GM18505 (cell line): ENCODE measurements around the gene ITGA5.
"Not testable (repeated sequence)": the region's sequence is repeated elsewhere in the genome, so short reads cannot be mapped to it uniquely, and the experiment has no call there.

Source experiments
- ATAC-seq: cut with Tn5 transposase; IDR thresholded peaks from one replicate; pipeline ENCODE4 v1.9.1; 2021; ENCODE audit not compliant: unreplicated experiment
- POLR2A ChIP-seq: IDR thresholded peaks from 4 replicates; pipeline ENCODE4 v1.6.1; 2011; ENCODE audit warnings: borderline replicate concordance; ENCODE audit not compliant: insufficient read depth, insufficient read length; ENCODE audit errors: extremely low read depth

ITGA5 gene

DNA sequence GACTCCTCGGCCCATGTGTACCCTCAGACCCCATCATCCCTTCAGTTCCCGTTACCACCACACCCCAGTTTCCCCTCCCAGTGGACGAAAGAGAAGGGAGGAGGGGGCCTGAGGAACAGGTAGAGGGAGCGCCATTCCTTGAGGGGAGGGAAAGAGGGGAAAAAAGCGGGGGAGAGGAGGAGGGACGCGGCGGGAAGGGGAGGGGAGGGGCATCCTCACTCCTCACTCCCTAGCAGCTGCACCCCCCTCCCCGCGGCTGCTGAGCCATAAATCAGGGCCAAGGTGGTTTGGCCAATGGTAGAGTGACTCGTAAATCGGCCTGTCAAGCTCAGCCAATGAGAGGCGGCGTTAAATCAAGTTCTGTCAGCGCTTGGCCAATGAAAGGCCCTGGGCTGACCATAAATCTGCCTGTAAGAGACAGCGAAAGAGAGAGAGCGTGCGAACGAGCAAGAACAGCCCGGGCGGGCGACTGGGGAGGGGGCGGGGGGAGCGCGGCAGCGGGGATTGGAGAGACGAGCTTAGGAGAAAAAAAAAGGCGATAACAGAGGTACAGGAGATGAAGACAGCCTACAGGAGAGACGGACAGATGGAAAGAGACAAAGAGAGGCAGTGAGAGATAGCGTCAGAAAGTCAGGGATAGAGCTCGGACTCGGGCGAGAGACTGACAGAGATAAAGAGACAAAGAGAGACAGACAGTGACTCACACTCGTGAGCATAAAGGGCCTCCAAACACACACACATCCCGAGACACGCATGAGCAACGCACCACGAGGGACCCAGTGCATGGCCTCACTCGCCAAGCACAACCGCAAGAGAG lies 59.9 kb downstream of the ITGA5 start:
- TF ChIP-seq POLR2A = no peak
- ATAC-seq = peak; percentile 96

DNA sequence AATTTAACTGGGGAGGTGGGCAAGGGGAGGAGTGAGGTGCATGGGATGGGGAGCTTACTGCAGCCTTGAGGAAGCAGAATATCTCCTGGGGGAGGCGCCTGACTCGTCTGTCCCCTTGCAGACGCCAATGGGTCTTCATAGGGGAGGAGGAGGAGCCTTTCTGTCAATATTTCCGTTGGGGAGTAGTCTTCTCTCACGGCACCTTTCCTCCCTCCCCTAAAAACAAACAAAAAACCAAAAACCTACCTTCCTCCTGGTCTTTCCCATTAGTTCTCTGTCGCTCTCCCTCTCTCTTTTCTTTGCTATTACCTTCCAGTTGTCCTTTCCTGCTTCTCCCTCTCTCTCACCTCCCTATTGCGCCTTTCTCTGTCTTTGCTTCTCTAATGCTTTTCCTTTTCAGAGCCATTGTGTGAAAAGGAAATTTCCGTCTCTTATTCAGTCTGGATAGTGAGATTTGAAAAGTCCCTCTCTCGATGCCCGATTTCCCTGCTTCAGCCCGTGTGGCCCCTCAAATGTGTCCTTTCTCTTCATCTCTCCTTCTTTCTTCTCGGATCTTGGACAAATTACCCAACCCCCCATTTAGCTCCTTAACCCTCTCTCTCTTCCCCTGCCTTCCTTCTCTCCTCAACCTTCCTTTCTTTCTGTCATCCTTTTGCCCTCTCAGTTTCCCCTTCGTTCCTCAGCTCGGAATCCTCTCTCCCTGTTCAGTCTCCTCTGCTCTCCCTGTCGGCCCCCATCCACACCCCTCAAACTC lies 60.7 kb downstream of the ITGA5 start:
- ATAC-seq = no peak
- TF ChIP-seq POLR2A = peak; percentile 59

DNA sequence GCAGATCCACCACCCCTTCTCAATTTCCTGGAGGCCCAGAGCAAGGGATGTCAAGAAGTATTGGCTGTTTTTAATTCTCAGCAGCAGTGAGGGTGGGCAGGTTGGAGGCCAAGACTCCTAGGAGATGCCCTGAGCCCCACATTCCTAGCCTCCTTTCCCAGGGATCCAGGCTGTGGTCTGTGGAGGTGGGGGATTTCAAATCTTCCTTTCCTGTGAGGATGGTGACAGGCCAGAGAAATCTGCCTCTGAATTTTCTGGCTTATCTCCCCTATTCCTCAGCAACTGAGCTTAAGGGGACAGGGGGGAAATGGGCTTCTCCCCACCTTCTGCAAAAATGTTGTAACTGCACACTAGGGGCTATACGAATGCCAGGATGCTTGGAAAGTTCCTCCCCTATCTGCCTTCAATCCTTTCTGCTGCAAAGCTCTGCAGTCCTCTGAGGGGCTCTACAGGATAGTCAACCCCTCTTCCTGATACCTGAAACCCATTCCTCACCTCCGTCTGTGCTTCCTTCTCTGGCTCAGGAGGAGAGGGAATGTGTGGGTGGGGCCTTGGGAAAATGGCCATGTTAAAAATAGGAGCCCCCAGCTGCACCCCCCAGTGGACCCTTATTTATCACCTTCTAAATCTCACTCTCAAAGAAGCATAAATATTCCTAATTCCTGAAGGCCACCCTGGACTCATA lies 61.4 kb downstream of the ITGA5 start:
- TF ChIP-seq POLR2A = no peak
- ATAC-seq = no peak

GRCh38 chr12:54356951-54357356 lies 62.1 kb downstream of the ITGA5 start:
- TF ChIP-seq POLR2A = no peak
- ATAC-seq = no peak

- ATAC-seq = no peak
- no peak for TF ChIP-seq POLR2A
These were observed 62.8 kb downstream of the ITGA5 start for GRCh38 chr12:54356228-54356627.

DNA sequence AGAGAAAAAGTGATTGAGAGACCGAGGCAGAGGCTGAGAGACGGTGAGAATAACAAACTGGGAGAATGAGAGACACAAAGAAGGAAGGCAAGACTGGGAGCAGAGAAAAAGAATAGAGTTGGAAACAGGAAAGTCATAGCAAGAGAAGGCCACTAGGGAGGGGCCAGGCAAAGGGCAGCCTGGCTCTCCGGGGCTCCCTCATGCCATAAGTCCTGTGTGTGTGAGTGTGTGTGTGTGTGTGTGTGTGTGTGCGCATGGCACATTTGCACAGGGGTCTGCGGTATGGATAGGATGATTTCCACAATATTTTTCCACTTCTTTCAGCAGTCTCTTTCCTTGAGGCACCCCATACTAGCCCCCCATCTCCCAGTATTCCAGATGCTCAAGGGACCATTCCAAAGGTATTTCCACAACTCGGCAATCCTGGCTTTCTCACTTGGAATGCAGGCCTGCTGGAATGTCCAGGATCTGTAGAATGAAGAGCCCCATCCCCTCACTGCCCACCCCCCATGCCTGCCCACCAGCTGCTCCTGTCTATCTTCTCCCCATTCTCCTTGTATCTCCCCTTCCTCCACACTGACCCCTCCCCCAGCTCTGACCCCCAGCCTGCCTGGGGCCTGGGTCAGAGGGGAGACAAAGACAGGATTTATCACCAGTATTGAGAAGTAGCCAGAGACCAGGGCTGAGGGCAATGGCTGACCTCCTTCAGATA lies 63.8 kb downstream of the ITGA5 start:
- no peak for TF ChIP-seq POLR2A

DNA sequence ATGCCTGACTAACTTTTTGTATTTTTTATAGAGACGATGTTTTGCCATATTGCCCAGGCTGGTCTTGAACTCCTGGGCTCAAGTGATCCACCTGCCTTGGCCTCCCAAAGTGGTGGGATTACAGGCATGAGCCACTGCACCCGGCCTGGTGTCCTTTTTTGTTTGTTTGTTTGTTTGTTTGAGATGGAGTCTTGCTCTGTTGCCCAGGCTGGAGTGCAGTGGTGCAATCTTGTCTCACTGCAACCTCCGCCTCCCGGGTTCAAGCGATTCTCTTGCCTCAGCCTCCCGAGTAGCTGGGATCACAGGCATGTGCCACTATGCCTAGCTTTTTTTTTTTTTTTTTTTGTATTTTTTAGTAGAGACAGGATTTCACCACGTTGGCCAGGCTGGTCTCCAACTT lies 64.8 kb downstream of the ITGA5 start:
- ATAC-seq = not testable (repeated sequence)

More for the DNA sequence above, 63.8 kb downstream of the ITGA5 start:
- no peak for ATAC-seq

DNA sequence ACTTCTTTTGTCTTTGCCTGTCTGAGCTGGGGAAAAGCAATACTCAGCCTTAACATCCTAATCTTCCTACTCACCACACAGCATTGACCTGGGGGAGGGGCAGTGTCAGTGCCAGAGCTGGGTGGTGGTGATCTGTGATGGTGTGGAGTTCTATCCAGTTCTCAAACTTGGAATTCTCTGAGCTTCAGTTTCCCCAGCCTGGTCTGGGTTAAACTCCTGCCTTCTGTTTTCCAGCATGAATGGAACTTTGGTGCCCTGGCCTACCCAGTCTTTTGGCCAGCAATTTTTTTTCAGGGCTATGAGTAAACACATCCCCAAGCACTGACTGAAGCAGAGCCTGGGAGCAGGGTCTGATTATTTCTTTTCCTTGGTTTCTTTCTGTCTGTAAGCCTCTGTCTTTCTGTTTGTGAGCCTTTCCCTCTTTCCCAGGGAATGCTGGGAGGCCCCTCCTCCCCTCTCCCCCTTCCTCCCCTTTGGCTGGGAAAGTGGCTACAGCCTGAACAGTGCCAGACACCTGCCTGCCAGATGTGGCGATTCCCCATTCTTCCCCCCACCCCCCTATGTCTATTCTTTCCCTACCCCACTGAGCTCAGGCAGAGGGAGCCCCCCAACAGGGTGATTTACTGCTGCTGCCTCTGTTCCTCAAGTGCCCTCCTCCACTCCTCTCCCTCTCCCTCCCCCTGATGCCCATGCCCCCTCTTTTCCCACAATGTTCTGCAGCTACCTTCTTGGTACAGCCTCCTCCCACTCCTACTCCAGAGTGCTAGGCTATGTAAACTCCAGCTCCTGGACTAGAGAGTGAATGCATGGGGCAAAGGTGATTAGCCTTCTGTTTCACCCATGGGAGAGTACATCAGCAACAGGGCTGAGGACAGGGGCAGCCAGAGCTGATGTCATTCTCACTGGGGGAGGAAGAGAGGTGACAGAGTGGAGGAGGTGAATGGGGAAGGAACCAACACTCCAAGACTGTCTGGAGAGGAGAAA lies 65.9 kb downstream of the ITGA5 start:
- no peak for ATAC-seq
- no peak for TF ChIP-seq POLR2A

DNA sequence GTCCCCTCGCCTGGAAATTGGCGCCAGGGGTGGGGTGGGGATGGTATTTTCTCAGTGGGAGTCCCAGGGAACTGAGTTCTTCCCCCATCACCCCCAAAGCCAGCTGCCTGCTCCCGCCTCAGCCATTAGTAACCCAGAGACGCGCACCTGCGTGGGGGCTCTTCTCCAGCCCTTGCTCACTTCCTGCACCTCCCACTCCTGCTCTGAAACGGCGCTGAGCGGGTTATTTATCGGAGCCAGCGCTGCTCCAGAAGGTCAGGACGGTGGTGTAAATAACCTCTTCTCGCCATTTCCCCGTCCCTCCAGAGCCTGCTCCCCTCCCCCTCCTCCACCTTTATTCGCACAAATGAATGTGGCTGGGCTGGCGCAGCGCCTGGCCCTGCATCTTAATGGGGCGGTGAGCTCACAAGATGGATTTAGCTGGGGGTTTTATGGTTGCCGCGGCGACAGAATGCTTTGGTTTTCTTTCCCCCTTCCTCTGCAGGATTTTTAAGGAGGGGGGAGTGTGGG lies 67.0 kb downstream of the ITGA5 start:
- no peak for ATAC-seq
- TF ChIP-seq POLR2A = no peak

- no peak for ATAC-seq
- no peak for TF ChIP-seq POLR2A
These were observed 67.7 kb downstream of the ITGA5 start for GRCh38 chr12:54351341-54351740.

DNA sequence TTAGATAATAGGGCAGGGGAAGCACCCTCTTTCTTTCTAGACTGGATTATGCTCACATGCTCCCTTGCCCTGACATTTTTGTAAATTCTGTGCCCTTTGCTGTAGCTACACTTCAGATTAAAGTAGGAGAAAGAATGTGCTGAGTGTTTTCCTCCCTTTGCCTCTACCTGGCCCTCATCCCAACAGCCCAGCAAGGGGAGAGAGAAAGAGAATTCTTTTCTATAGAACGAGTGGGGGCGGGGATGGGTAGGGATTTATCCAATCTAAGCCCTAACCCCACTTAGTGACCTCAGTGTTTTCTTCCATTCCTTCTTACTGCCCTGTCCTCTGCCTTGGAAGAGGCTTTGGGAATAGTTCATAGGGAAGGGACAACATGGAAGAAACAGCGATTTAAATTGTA lies 68.3 kb downstream of the ITGA5 start:
- no peak for ATAC-seq
- TF ChIP-seq POLR2A = no peak

DNA sequence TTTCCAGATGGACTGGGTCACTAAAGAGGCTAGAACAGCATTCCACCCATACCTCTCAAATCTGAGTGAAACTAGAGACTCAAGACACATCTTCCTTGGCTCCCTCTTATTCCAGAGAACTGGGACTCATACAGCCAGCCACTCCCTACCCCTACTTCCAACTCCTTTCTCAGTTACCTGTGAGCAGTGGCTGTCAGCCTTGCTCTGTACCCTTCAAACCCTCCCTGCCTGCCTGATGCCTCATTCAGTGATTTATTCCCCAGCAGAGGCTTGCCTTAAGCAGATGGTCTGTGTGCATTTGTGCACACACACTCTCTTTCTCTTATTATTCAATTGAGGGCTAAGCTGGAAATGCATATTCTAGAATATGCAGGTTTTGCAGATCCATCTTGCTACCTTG lies 69.4 kb downstream of the ITGA5 start:
- TF ChIP-seq POLR2A = no peak
- ATAC-seq = no peak
